Caco-2 (cell line): Measurements from ENCODE around the gene DNAAF8. TPM values are rescaled to one million over a fixed set of nuclear protein-coding genes. Genes with fewer than 3 reads are reported as not detected.

Experiments
- BruUV-seq: library from RNA; stranded (reverse); fragments of 400-500 nt; replicated peaks from 2 replicates; lab custom pipeline; 2021; lab: Mats Ljungman, UMichigan
- CTCF ChIA-PET: fragments of 300-600 bp; sonication (Branson Sonifier 250); formaldehyde crosslinking; loops from one replicate; lab custom pipeline; 2022; ENCODE audit warnings: antibody characterized with exemption; lab: Charles Lee
- POLR2A ChIA-PET: fragments of 300-600 bp; sonication (Branson Sonifier 250); formaldehyde crosslinking; loops from one replicate; lab custom pipeline; 2022; ENCODE audit warnings: antibody characterized with exemption; lab: Charles Lee
- DNase-seq, 2 experiments: peaks; one replicate each; pipeline versions ENCODE4 v3.0.0 to v3.0.0-alpha.2; 2020 to 2022
- H3K27me3 ChIP-seq: replicated peaks from 2 replicates; pipeline ENCODE4 v1.6.0; 2011; ENCODE audit warnings: low read length; ENCODE audit not compliant: control insufficient read depth, insufficient read depth
- H3K36me3 ChIP-seq: 2 replicates; pipeline ENCODE4 v1.5.1; 2011; ENCODE audit warnings: low read length; ENCODE audit not compliant: control insufficient read depth, insufficient read depth
- H3K4me1 ChIP-seq: fragments of 250-450 bp; sonication (Bioruptor Pico); 2 replicates; pipeline ENCODE4 v1.5.1; 2020; ENCODE audit warnings: mild to moderate bottlenecking
- H3K4me3 ChIP-seq: 2 replicates; pipeline ENCODE4 v1.5.1; 2011; ENCODE audit warnings: low read depth, mild to moderate bottlenecking, control low read depth, low read length
- H3K9me3 ChIP-seq: fragments of 250-450 bp; sonication (Bioruptor Pico); 2 replicates; pipeline ENCODE4 v1.5.1; 2020; ENCODE audit warnings: mild to moderate bottlenecking, moderate library complexity
- H3K27ac Mint-ChIP-seq: one replicate; pipeline ENCODE4 v1.8.0; 2022; ENCODE audit warnings: mixed read lengths; ENCODE audit not compliant: unreplicated experiment
- H3K27me3 Mint-ChIP-seq: one replicate; pipeline ENCODE4 v1.8.0; 2022; ENCODE audit warnings: mixed read lengths; ENCODE audit not compliant: insufficient read depth, unreplicated experiment
- H3K36me3 Mint-ChIP-seq: one replicate; pipeline ENCODE4 v1.8.0; 2022; ENCODE audit warnings: mild to moderate bottlenecking, mixed read lengths; ENCODE audit not compliant: insufficient read depth, unreplicated experiment
- H3K4me1 Mint-ChIP-seq: one replicate; pipeline ENCODE4 v1.8.0; 2022; ENCODE audit warnings: low read depth, mixed read lengths; ENCODE audit not compliant: unreplicated experiment
- H3K4me3 Mint-ChIP-seq: one replicate; pipeline ENCODE4 v1.8.0; 2022; ENCODE audit warnings: mild to moderate bottlenecking, moderate library complexity, mixed read lengths; ENCODE audit not compliant: unreplicated experiment
- H3K9me3 Mint-ChIP-seq: one replicate; pipeline ENCODE4 v1.8.0; 2022; ENCODE audit warnings: mixed read lengths; ENCODE audit not compliant: unreplicated experiment
- intact Hi-C: fragments of 100-400 bp; cut with micrococcal nuclease; formaldehyde crosslinking; loops from one replicate; pipeline ENCODE4 v1.10.0; 2022; ENCODE audit not compliant: unreplicated experiment
- total RNA-seq: library from RNA; stranded (reverse); gene quantifications from 2 replicates; pipeline ENCODE4 v1.2.3, GENCODE V29; 2022
- TF ChIP-seq, protein P1 (sequence below), 2 experiments: fragments of 200-600 bp in 1 of 2; IDR thresholded peaks; 1 replicate in 1 of 2; 2 replicates in 1 of 2; pipeline versions ENCODE4 v1.5.1 to v1.8.0; 2011 to 2022; ENCODE audit warnings: antibody characterized with exemption in 1 of 2, control low read depth in 1 of 2, inconsistent platforms in 1 of 2, low read depth in 1 of 2, low read length in 1 of 2, mild to moderate bottlenecking in 1 of 2, moderate library complexity in 1 of 2; ENCODE audit not compliant: insufficient read depth in 1 of 2, severe bottlenecking in 1 of 2, unreplicated experiment in 1 of 2

The DNAAF8 gene
- total RNA-seq, 1 experiment from 2014 or later: 0.54 TPM

DNA sequence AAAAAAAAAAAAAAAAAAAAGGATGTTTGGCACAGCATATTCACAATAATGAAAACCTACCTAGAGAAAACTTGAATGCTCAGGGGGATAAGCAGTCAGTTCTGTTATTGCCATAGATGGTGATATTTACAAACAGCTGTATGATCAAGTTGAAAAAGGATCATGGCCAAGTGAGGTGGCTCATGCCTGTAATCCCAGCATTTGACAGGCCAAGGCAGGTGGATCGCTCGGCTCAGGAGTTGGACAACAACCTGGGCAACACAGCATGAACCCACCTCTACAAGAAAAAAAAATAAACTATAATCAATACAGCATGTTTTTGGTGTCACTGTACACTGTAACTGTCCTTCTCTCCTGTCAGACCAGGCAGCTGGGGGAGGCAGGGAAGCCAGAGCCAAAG is 19.3 kb upstream of the DNAAF8 start:
- H3K27ac Mint-ChIP-seq: no peak overlapping the region
- no peaks in the 10 kb centered on the region for H3K27me3 Mint-ChIP-seq

DNA sequence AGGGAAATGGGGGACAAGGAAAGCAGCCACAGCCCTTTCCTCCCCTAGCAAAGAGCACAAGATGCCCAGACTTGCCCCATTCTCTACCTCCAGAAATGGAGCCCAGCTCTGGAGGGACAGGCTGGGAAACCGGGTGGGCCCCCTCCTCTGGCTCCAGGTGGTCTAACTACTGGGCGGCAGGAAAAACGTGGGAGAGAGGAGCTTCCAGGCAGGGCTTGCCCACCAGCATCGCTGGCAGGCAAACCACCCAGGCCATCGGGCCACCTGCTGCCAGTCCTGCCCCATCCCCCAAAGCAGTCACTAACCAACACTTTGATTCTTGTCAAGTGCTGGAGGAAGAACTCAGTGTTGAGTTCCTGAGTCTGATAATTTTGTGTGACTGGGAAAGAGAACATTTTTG is 15.9 kb upstream of the DNAAF8 start:
- H3K4me1 ChIP-seq: no peaks in the 10 kb centered on the region
- no peaks in the 10 kb centered on the region for H3K27me3 ChIP-seq

More for the DNA sequence above, 19.3 kb upstream of the DNAAF8 start:
- no peaks in the 10 kb centered on the region for H3K9me3 ChIP-seq
- H3K36me3 ChIP-seq: no peaks in the 10 kb centered on the region
- no TSS peak for BruUV-seq
- H3K4me3 Mint-ChIP-seq: no peak overlapping the region
- ChIA-PET POLR2A (no interaction called here), CTCF (no interaction called here)
- H3K4me1 ChIP-seq: no peaks in the 10 kb centered on the region
- H3K4me3 ChIP-seq: no peak overlapping the region
- H3K36me3 Mint-ChIP-seq: peaks cover 19% of the 10 kb centered on the region
- H3K4me1 Mint-ChIP-seq: no peaks in the 10 kb centered on the region
- DNase-seq: no peak
- no peaks in the 10 kb centered on the region for H3K9me3 Mint-ChIP-seq
- TF ChIP-seq, protein P1, sequence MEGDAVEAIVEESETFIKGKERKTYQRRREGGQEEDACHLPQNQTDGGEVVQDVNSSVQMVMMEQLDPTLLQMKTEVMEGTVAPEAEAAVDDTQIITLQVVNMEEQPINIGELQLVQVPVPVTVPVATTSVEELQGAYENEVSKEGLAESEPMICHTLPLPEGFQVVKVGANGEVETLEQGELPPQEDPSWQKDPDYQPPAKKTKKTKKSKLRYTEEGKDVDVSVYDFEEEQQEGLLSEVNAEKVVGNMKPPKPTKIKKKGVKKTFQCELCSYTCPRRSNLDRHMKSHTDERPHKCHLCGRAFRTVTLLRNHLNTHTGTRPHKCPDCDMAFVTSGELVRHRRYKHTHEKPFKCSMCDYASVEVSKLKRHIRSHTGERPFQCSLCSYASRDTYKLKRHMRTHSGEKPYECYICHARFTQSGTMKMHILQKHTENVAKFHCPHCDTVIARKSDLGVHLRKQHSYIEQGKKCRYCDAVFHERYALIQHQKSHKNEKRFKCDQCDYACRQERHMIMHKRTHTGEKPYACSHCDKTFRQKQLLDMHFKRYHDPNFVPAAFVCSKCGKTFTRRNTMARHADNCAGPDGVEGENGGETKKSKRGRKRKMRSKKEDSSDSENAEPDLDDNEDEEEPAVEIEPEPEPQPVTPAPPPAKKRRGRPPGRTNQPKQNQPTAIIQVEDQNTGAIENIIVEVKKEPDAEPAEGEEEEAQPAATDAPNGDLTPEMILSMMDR (IDR thresholded peaks at IDR 0.05; ENCODE audit: insufficient read depth in 1 of 2, low read depth in 1 of 2, low read length in 1 of 2, severe bottlenecking in 1 of 2, unreplicated experiment in 1 of 2): no peak
- H3K27me3 ChIP-seq: no peaks in the 10 kb centered on the region
- intact Hi-C loops: no loop called here

DNA sequence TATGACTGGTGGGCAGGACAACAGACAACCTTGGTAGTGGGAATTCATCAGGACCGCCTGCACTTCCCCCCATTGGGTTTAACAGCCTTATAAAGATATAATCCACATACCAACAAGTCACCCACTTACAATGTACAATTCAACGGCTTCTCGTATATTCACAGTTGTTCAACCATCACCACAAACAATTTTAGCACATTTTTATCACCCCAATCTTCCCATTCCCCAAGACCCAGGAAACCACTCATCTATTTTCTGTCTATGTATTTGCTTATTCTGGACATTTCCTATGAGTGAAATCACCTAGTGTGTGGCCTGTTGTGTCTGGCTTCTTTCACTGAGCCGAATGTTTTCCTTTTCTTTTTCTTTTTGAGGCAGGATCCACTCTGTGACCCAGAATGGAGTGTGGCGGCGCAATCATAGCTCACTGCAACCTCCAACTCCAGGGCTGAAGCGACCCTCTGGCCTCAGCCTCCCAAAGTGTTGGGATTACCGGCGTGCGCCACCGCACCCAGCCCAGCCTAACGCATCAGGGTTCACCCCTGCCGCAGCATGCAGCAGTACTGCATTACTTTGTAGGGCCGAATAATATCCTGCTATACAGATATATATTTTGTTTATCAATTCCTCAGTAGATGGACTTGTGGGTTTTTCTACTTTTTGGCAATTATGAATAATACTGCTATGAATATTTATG is 11.1 kb upstream of the DNAAF8 start:
- no peaks in the 10 kb centered on the region for H3K9me3 ChIP-seq
- H3K4me1 Mint-ChIP-seq: no peaks in the 10 kb centered on the region
- H3K4me3 ChIP-seq: no peak overlapping the region
- H3K36me3 Mint-ChIP-seq: peaks cover 16% of the 10 kb centered on the region
- no TSS peak for BruUV-seq
- H3K27me3 ChIP-seq: no peaks in the 10 kb centered on the region
- H3K36me3 ChIP-seq: no peaks in the 10 kb centered on the region
- no peak overlapping the region for H3K27ac Mint-ChIP-seq
- no peaks in the 10 kb centered on the region for H3K9me3 Mint-ChIP-seq
- no peaks in the 10 kb centered on the region for H3K27me3 Mint-ChIP-seq
- intact Hi-C loops: no loop called here
- TF ChIP-seq, protein P1 (IDR thresholded peaks at IDR 0.05; ENCODE audit: insufficient read depth in 1 of 2, low read depth in 1 of 2, low read length in 1 of 2, severe bottlenecking in 1 of 2, unreplicated experiment in 1 of 2): no peak
- ChIA-PET CTCF (no interaction called here), POLR2A (interaction anchor here (1.4 kb wide), 1 partner anchor 11 kb away, joined by 3 read pairs; the partner anchor contains the start of genes ANKS3 and DNAAF8)
- no peak for DNase-seq
- H3K4me1 ChIP-seq: no peaks in the 10 kb centered on the region
- no peak overlapping the region for H3K4me3 Mint-ChIP-seq

More for the DNA sequence above, 15.9 kb upstream of the DNAAF8 start:
- no peak for DNase-seq
- H3K27me3 Mint-ChIP-seq: no peaks in the 10 kb centered on the region
- peaks cover 18% of the 10 kb centered on the region for H3K36me3 Mint-ChIP-seq
- ChIA-PET CTCF (no interaction called here), POLR2A (no interaction called here)
- Histone ChIP-seq H3K9me3 (no peaks in the 10 kb centered on the region), H3K4me3 (no peak overlapping the region), H3K36me3 (no peaks in the 10 kb centered on the region)
- no peak overlapping the region for H3K27ac Mint-ChIP-seq
- intact Hi-C loops: no loop called here
- no peaks in the 10 kb centered on the region for H3K4me1 Mint-ChIP-seq
- no peak overlapping the region for H3K4me3 Mint-ChIP-seq
- BruUV-seq: no TSS peak
- TF ChIP-seq, protein P1 (IDR thresholded peaks at IDR 0.05; ENCODE audit: insufficient read depth in 1 of 2, low read depth in 1 of 2, low read length in 1 of 2, severe bottlenecking in 1 of 2, unreplicated experiment in 1 of 2): no peak
- no peaks in the 10 kb centered on the region for H3K9me3 Mint-ChIP-seq
